Left lung (tissue), 10 donors: ENCODE measurements around the gene WDR26. TPM values are rescaled to one million over a fixed set of nuclear protein-coding genes. Genes with fewer than 3 reads are reported as not detected.

ENCODE experiments used
- ATAC-seq: fragments of 200-7000 bp; cut with Tn5 transposase; one replicate; pipeline ENCODE4 v1.9.1; 2020; ENCODE audit warnings: moderate library complexity
- DNase-seq, 4 donors: peaks; one replicate each; pipeline ENCODE4 v3.0.0-alpha.2; 2013 to 2020
- H3K27ac ChIP-seq, 2 donors: fragments of 200-600 bp; sonication (generic) in 1 of 2; one replicate each; pipeline versions ENCODE4 v1.5.0 to v1.8.0; 2020 to 2021
- H3K27me3 ChIP-seq, 2 donors: fragments of 200-600 bp; sonication (generic) in 1 of 2; one replicate each; pipeline versions ENCODE4 v1.5.0 to v1.8.0; 2020 to 2021
- H3K36me3 ChIP-seq, 2 donors: fragments of 200-600 bp; sonication (generic) in 1 of 2; one replicate each; pipeline versions ENCODE4 v1.5.0 to v1.8.0; 2020 to 2021
- H3K4me1 ChIP-seq, 2 donors: fragments of 200-600 bp; one replicate each; pipeline ENCODE4 v1.8.0; 2021
- H3K4me3 ChIP-seq, 2 donors: fragments of 200-600 bp; sonication (generic) in 1 of 2; one replicate each; pipeline versions ENCODE4 v1.5.0 to v1.8.0; 2020 to 2021; ENCODE audit warnings: mild to moderate bottlenecking in 1 of 2
- H3K9me3 ChIP-seq, 2 donors: fragments of 200-600 bp; sonication (generic) in 1 of 2; one replicate each; pipeline versions ENCODE4 v1.5.0 to v1.8.0; 2020 to 2021
- intact Hi-C, 2 donors: fragments of 100-400 bp; cut with DNase I; formaldehyde crosslinking; loops; one replicate each; pipeline versions ENCODE4 v1.11.2 to v1.14.2; 2022
- polyA plus RNA-seq, 6 donors: library from polyadenylated mRNA; unstranded; fragments of 120-200 nt; gene quantifications; one replicate each; pipeline ENCODE4 v1.2.1, GENCODE V29; 2013; ENCODE audit not compliant: insufficient read length in 6 of 6
- total RNA-seq, 2 donors: library from RNA; stranded (reverse); fragmentation: NEBNext Ultra II Directional; extraction: Animal tissue kit (Norgen Biotek cat#: 25700); gene quantifications; one replicate each; pipeline ENCODE4 v1.2.1, GENCODE V29; 2021
- TF ChIP-seq, protein P1 (sequence below), 2 donors: fragments of 200-600 bp; sonication (generic) in 1 of 2; IDR thresholded peaks; one replicate each; pipeline versions ENCODE4 v1.5.0 to v1.8.0; 2021; ENCODE audit warnings: antibody characterized with exemption in 2 of 2
- donor health status: DM: no; HTN: yes; CAD: no.
- donor health status: DM: no; HTN: no; CAD: no.

Gene WDR26
- total and polyA plus RNA-seq, 8 donors, result 84.5 to 108 (median 97.5) TPM

DNA sequence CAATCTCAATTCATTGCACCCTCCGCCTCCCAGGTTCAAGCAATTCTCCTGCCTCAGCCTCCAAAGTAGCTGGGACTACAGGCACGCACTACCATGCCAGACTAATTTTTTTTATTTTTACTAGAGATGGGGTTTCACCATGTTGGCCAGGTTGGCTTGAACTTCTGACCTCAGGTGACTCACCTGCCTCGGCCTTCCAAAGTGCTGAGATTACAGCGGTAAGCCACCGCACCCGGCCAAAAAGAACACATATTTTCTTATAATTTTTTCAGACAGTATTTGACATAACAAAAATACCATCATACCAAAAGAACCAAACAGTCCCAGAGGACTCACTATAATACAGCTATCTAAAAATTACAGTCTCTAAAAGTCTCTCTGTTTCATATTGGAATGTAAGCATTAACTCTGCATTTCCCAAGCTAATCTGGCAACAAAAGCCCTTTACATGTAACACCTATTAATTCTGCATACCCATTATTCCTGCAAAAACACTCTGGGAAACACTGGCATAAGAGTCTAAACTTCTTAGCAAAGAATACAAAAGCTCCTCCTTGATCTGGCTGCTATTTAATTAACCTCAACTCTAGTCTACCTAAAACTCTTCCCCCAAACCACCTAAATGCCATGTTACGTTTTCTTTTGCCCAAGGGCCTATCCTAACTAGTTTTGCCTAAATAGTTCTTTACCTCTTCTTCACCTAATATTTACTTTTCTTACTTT is 26.9 kb downstream of the WDR26 start:
- Histone ChIP-seq H3K36me3 (peaks cover 0 to 98% of the 10 kb centered on the region in 2 donors), H3K4me3 (no peak overlapping the region), H3K27ac (no peak overlapping the region), H3K4me1 (no peaks in the 10 kb centered on the region), H3K9me3 (no peaks in the 10 kb centered on the region), H3K27me3 (no peaks in the 10 kb centered on the region)
- DNase-seq (no peak), ATAC-seq (no peak)
- TF ChIP-seq, protein P1, sequence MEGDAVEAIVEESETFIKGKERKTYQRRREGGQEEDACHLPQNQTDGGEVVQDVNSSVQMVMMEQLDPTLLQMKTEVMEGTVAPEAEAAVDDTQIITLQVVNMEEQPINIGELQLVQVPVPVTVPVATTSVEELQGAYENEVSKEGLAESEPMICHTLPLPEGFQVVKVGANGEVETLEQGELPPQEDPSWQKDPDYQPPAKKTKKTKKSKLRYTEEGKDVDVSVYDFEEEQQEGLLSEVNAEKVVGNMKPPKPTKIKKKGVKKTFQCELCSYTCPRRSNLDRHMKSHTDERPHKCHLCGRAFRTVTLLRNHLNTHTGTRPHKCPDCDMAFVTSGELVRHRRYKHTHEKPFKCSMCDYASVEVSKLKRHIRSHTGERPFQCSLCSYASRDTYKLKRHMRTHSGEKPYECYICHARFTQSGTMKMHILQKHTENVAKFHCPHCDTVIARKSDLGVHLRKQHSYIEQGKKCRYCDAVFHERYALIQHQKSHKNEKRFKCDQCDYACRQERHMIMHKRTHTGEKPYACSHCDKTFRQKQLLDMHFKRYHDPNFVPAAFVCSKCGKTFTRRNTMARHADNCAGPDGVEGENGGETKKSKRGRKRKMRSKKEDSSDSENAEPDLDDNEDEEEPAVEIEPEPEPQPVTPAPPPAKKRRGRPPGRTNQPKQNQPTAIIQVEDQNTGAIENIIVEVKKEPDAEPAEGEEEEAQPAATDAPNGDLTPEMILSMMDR (IDR thresholded peaks at IDR 0.05), result no peak
- intact Hi-C loops, result no loop called here

- H3K9me3 ChIP-seq, result no peaks in the 10 kb centered on the region
- no peak for ATAC-seq
- intact Hi-C loops, result no loop called here
- DNase-seq, result no peak
- H3K36me3 ChIP-seq, result peaks cover 0 to 97% of the 10 kb centered on the region in 2 donors
- no peak overlapping the region for H3K27ac ChIP-seq
- TF ChIP-seq, protein P1 (IDR thresholded peaks at IDR 0.05), result no peak
- H3K27me3 ChIP-seq, result no peaks in the 10 kb centered on the region
- H3K4me3 ChIP-seq, result no peak overlapping the region
- no peaks in the 10 kb centered on the region for H3K4me1 ChIP-seq
These were observed 28.4 kb downstream of the WDR26 start for GRCh38 chr1:224406216-224406615.

DNA sequence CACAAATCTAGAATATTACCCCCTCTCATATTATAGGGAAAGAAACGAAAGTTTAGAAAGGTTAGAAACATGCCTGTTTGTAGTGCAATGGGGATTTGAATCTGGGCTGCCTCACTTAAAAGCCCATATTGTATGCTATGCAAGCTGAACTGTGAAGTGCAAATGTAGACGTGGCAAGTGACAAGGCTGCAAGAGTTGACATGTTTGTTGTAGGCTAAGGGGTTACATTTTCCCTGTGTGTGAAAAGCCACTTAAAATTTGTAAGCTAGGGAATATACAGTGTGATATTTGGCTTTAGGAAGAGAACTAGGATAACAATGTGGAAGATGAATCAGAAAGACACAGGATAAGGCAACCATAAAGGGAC is 29.0 kb downstream of the WDR26 start:
- DNase-seq (no peak), ATAC-seq (no peak)
- Histone ChIP-seq H3K4me1 (no peaks in the 10 kb centered on the region), H3K27ac (no peak overlapping the region), H3K9me3 (no peaks in the 10 kb centered on the region), H3K36me3 (peaks cover 0 to 97% of the 10 kb centered on the region in 2 donors), H3K27me3 (no peaks in the 10 kb centered on the region), H3K4me3 (no peak overlapping the region)
- TF ChIP-seq, protein P1 (IDR thresholded peaks at IDR 0.05), result no peak
- intact Hi-C loops, result no loop called here

DNA sequence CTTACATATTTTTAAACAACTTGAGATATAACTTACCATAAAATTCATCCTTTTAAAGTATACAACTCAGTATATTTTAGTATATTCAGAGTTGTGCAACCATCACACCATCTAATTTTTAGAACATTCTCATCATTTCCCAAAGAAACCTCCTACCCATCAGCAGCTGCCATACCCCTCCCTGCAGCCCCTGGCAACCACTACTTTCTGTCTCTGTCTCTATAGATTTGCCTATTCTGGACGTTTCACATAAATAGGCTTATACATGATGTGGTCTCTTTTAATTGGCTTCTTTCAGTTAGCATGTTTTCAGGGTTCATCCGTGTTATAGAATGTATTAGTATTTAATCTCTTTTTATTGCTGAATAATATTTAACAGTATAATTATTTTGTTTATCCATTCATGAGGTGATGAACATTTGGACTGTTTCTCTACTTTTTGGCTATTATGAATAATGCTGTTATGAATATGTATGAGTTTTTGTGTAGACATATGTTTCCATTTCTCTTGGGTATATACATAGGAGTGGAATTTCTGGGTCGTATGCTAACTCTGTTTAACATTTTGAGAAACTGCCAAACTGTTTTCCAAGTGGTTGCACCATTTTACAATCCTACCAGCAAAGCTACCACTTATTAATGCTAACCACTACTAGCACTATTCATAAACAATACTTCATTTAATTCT is 29.5 kb downstream of the WDR26 start:
- intact Hi-C loops, result no loop called here
- TF ChIP-seq, protein P1 (IDR thresholded peaks at IDR 0.05), result no peak
- ATAC-seq (no peak), DNase-seq (no peak)
- Histone ChIP-seq H3K9me3 (no peaks in the 10 kb centered on the region), H3K27me3 (no peaks in the 10 kb centered on the region), H3K36me3 (peaks cover 0 to 97% of the 10 kb centered on the region in 2 donors), H3K4me3 (no peak overlapping the region), H3K4me1 (no peaks in the 10 kb centered on the region), H3K27ac (no peak overlapping the region)

DNA sequence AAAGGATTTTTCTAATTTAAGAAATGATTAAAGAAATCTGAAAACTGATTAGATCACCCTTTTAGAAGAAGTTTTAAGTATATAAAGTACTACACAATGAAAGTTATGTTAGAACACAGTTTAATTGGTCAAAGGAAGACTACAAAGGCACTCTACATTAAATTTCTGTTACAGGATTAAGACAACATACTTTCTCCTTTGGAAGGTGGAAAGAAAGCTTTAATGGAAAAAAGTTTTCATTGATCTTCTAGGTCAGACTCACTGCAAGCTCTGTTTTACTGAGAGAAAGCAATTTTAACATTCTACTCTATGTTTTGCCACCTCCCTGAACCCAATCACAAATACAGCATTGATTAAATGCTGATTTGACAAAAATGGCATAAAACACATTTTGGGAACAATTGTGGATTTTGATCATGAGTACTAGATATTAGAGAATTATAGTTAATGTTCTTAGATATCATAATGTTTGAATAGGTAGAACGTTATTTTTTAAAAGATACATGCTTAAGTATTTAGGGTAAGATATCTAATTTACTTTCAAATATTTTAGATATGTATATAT is 32.0 kb downstream of the WDR26 start:
- Histone ChIP-seq H3K36me3 (peaks cover 0 to 99% of the 10 kb centered on the region in 2 donors), H3K4me1 (no peaks in the 10 kb centered on the region), H3K27ac (no peak overlapping the region), H3K4me3 (no peak overlapping the region), H3K27me3 (no peaks in the 10 kb centered on the region), H3K9me3 (no peaks in the 10 kb centered on the region)
- DNase-seq (no peak), ATAC-seq (no peak)
- intact Hi-C loops, result no loop called here
- TF ChIP-seq, protein P1 (IDR thresholded peaks at IDR 0.05), result no peak
